Mucosa of descending colon (tissue), 3 donors: Measurements from ENCODE around the gene PRTFDC1. TPM values are rescaled to one million over a fixed set of nuclear protein-coding genes. Genes with fewer than 3 reads are reported as not detected.

Experiments
- ATAC-seq: fragments of 200-7000 bp; cut with Tn5 transposase; one replicate; pipeline ENCODE4 v1.9.1; 2020; ENCODE audit warnings: mild to moderate bottlenecking, moderate library complexity
- DNase-seq, 3 donors: peaks; one replicate each; pipeline ENCODE4 v3.0.0-alpha.2; 2020
- H3K36me3 ChIP-seq: fragments of 200-600 bp; one replicate; pipeline ENCODE4 v1.8.0; 2021; ENCODE audit warnings: low read depth, mild to moderate bottlenecking
- H3K4me1 ChIP-seq: fragments of 200-600 bp; one replicate; pipeline ENCODE4 v1.8.0; 2021; ENCODE audit warnings: low read depth, mild to moderate bottlenecking
- H3K4me3 ChIP-seq: fragments of 200-600 bp; one replicate; pipeline ENCODE4 v1.8.0; 2021; ENCODE audit warnings: mild to moderate bottlenecking
- H3K9me3 ChIP-seq: fragments of 200-600 bp; one replicate; pipeline ENCODE4 v1.8.0; 2021; ENCODE audit warnings: mild to moderate bottlenecking
- intact Hi-C, 2 donors: fragments of 100-400 bp; cut with DNase I in 1 of 2; cut with micrococcal nuclease in 1 of 2; formaldehyde crosslinking; loops; one replicate each; pipeline versions ENCODE4 v1.11.0 to v1.11.1; 2022; cut with DNase I, micrococcal nuclease
- total RNA-seq, 3 donors: library from RNA; stranded (reverse); fragmentation: NEBNext Ultra II Directional in 2 of 3; extraction: Animal tissue kit (Norgen Biotek cat#: 25700) in 2 of 3; gene quantifications; one replicate each; pipeline versions ENCODE4 v1.2.1 to v1.2.4, GENCODE V29; 2021 to 2023
- TF ChIP-seq, protein P1 (sequence below): fragments of 200-600 bp; IDR thresholded peaks from one replicate; pipeline ENCODE4 v1.8.0; 2022; ENCODE audit warnings: antibody characterized with exemption, mild to moderate bottlenecking
- donor health status: DM: no; HTN: no; CAD: no; lungs with moderate emphysema.
- donor health status: DM: no; HTN: no; CAD: no.
- donor health status: DM: no; HTN: yes; CAD: no.

Gene PRTFDC1
- total RNA-seq, 3 donors from 2014 or later, result 6.1 to 11.9 (median 6.9) TPM

DNA sequence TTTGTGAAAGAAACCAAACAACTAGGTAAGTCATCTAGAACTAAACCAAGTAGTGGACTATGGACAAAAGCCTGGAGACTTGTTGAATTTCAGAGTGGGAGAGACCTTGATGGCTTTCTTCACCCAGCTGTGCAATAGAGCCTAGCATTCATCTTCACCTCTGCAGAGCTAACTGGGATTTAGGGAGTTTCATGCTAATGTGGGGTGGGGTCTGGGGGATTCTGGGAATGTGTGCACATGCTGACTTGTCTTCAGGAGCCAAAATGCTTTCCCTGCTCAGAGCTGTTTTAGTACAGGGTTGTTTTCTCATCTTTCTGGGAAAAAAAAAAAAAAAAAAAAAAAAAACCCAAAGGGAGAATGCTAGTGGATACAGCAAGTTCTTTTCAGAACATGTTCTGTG is 147.4 kb downstream of the PRTFDC1 start:
- TF ChIP-seq, protein P1, sequence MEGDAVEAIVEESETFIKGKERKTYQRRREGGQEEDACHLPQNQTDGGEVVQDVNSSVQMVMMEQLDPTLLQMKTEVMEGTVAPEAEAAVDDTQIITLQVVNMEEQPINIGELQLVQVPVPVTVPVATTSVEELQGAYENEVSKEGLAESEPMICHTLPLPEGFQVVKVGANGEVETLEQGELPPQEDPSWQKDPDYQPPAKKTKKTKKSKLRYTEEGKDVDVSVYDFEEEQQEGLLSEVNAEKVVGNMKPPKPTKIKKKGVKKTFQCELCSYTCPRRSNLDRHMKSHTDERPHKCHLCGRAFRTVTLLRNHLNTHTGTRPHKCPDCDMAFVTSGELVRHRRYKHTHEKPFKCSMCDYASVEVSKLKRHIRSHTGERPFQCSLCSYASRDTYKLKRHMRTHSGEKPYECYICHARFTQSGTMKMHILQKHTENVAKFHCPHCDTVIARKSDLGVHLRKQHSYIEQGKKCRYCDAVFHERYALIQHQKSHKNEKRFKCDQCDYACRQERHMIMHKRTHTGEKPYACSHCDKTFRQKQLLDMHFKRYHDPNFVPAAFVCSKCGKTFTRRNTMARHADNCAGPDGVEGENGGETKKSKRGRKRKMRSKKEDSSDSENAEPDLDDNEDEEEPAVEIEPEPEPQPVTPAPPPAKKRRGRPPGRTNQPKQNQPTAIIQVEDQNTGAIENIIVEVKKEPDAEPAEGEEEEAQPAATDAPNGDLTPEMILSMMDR, result no peak
- DNase-seq (no peak), ATAC-seq (no peak)
- intact Hi-C loops, result no loop called here
- Histone ChIP-seq H3K4me3 (no peak overlapping the region), H3K4me1 (no peaks in the 10 kb centered on the region), H3K36me3 (no peaks in the 10 kb centered on the region), H3K9me3 (no peaks in the 10 kb centered on the region)

DNA sequence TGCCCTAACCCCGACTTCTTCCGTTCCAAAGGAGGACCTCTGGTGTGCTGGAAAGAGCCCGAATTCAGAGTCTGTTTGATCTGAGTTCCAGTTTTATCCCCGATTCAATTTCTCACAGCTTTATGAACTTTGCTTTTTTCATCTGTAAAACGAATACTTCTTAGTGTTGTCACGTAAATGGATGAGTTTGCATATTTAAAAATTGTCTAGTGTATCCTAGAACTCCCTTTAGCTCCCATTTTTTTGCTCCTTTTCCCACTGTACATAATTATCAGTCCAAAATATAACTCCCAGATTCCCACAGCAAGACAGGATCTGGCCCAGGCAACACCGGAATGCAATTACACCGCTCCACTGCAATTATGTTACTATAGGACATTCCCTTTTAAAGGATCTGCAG is 148.0 kb downstream of the PRTFDC1 start:
- ATAC-seq, result no peak
- Histone ChIP-seq H3K36me3 (no peaks in the 10 kb centered on the region), H3K9me3 (no peaks in the 10 kb centered on the region), H3K4me1 (no peaks in the 10 kb centered on the region), H3K4me3 (no peak overlapping the region)
- TF ChIP-seq, protein P1, result no peak
- intact Hi-C loops, result no loop called here
- DNase-seq, result no peak

DNA sequence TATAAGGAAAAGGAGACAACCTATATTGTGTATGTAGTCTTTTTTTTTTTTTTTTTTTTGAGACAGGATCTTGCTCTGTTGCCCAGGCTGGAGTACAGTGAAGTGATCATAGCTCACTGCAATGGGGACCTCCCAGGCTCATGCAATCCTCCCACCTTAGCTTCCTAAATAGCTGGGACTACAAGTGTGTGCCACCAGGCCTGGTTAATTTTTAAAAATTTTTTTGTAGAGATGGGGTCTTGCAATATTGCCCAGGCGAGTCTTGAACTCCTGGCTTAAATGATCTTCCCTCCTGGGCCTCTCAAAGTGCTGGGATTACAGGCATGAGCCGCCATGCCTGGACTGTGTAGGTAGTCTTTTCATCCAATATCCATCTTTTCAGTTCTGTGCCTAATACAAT is 150.0 kb downstream of the PRTFDC1 start:
- Histone ChIP-seq H3K4me3 (no peak overlapping the region), H3K9me3 (no peaks in the 10 kb centered on the region), H3K36me3 (no peaks in the 10 kb centered on the region), H3K4me1 (no peaks in the 10 kb centered on the region)
- TF ChIP-seq, protein P1, result no peak
- ATAC-seq (no peak), DNase-seq (no peak)
- intact Hi-C loops, result no loop called here

DNA sequence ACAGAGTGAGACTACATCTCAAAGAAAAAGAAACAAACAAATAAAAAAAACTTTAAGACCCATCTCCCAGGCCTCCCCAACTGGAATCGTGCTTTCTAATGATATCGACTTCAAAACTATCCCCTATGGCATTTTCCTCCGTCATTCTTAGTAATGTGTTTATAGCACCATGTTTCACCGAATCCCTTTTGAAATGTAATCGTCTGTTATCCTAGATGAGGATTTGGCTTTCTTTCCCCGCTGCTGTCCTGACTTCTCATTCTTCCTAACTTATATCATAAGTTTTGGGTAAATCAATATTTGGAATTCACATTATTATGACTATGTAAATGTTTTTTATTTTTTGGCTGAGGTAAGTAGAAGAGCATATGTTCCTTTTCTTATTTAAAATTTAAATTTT is 151.5 kb downstream of the PRTFDC1 start:
- no peak for ATAC-seq
- TF ChIP-seq, protein P1, result no peak

More for the DNA sequence above, 151.5 kb downstream of the PRTFDC1 start:
- H3K36me3 ChIP-seq, result no peaks in the 10 kb centered on the region
- intact Hi-C loops, result no loop called here
- no peak overlapping the region for H3K4me3 ChIP-seq
- H3K9me3 ChIP-seq, result no peaks in the 10 kb centered on the region
- no peak for DNase-seq
- no peaks in the 10 kb centered on the region for H3K4me1 ChIP-seq

Other genes starting within 250 kb of the PRTFDC1 start
- 100 to 1,000 TPM in 2 of 3 donors, 10 to 100 TPM in 1; 91.3 to 127 (median 109) TPM for gene ARHGAP21, start 228.7 kb downstream of the PRTFDC1 start, total RNA-seq
- under 1 TPM; 0.32 to 0.98 (median 0.77) TPM for gene ENKUR, start 63.6 kb upstream of the PRTFDC1 start, total RNA-seq
- 1 to 10 TPM; 2.2 to 3.7 (median 3.2) TPM for gene THNSL1, start 64.0 kb upstream of the PRTFDC1 start, total RNA-seq
- gene GPR158, start 222.4 kb upstream of the PRTFDC1 start, total RNA-seq, result under 1 TPM; 0.20 to 0.51 (median 0.24) TPM